H1 (cell line): ENCODE measurements around the gene NKAIN2. TPM values are rescaled to one million over a fixed set of nuclear protein-coding genes. Genes with fewer than 3 reads are reported as not detected.

Source experiments
- KDM5A ChIP-seq: fragments of 200-600 bp; IDR thresholded peaks from 2 replicates; pipeline ENCODE4 v1.7.1; 2012; ENCODE audit warnings: mild to moderate bottlenecking, low read length, inconsistent platforms, mixed read lengths
- RXRA ChIP-seq: IDR thresholded peaks from 2 replicates; pipeline ENCODE4 v1.6.1; 2011; ENCODE audit warnings: low read depth, mild to moderate bottlenecking, low read length, moderate library complexity; ENCODE audit not compliant: insufficient read depth
- polyA plus RNA-seq, 7 experiments: library from polyadenylated mRNA; depleted of rRNA in 3 of 7; stranded (reverse) in 5 of 7; unstranded in 2 of 7; fragments of >200 nt in 5 of 7; fragments of 200-250 nt in 2 of 7; gene quantifications; 1 replicate in 5 of 7; 2 replicates in 1 of 7; 4 replicates in 1 of 7; pipeline versions ENCODE4 v1.2.1 to v1.2.3, GENCODE V29; 2011 to 2013; ENCODE audit warnings: missing spikeins in 2 of 7, mixed read lengths in 2 of 7
- total RNA-seq: library from RNA; stranded (reverse); fragmentation: NEBNext Ultra II Directional; extraction: Animal tissue kit (Norgen Biotek cat#: 25700); gene quantifications from 2 replicates; pipeline ENCODE4 v1.2.1, GENCODE V29; 2021
- TF ChIP-seq, protein P1 (sequence below): IDR thresholded peaks from 2 replicates; pipeline ENCODE4 v1.6.1; 2012; ENCODE audit warnings: inconsistent platforms

The NKAIN2 gene
- total and polyA plus RNA-seq, 2 of the 8 experiments (the other 6 are each of a cell fraction or from before 2014, with no cell fraction given): 0.20 to 0.34 TPM

DNA sequence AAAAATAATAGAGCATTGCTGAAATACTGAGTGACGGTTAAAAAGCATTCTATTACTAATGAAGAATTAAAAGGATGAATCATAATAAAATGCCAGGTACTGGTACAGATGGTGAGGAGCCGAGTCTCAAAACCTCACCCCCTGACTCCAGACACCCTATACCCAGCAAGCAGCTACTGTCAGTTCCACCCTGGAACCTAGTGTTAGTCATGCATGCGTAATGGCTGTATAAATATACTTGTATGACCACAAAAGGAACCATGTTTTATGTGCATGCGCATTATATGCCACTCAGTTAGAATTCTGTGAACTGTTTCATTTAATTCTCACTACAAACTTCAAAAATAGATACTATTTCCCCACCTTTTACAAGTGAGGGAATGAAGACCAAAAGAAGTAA is 589.9 kb downstream of the NKAIN2 start (continued):
- TF ChIP-seq KDM5A: no peak
- TF ChIP-seq, protein P1, sequence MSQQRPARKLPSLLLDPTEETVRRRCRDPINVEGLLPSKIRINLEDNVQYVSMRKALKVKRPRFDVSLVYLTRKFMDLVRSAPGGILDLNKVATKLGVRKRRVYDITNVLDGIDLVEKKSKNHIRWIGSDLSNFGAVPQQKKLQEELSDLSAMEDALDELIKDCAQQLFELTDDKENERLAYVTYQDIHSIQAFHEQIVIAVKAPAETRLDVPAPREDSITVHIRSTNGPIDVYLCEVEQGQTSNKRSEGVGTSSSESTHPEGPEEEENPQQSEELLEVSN: no peak
- no peak for TF ChIP-seq RXRA
